H1 (cell line): ENCODE measurements around the gene ISG15. TPM values are rescaled to one million over a fixed set of nuclear protein-coding genes. Genes with fewer than 3 reads are reported as not detected.

ENCODE experiments used
- CTCF ChIA-PET: fragments of 300-600 bp; sonication (Branson Sonifier 250); formaldehyde crosslinking; loops from one replicate; lab custom pipeline; 2021; ENCODE audit not compliant: partially characterized antibody; lab: Charles Lee
- POLR2A ChIA-PET: fragments of 300-600 bp; sonication (Branson Sonifier 250); formaldehyde crosslinking; loops from one replicate; lab custom pipeline; 2021; ENCODE audit warnings: inconsistent platforms; ENCODE audit not compliant: partially characterized antibody; lab: Charles Lee
- DNase-seq, 2 experiments: peaks; one replicate each; pipeline versions ENCODE4 v3.0.0 to v3.0.0-alpha.2; 2010 to 2022; ENCODE audit warnings: low spot score in 2 of 2, low read depth in 1 of 2, mixed read lengths in 1 of 2
- FAIRE-seq: peaks from 2 replicates; lab custom pipeline; 2011; peaks lifted over from hg19 to GRCh38; lab: Jason Lieb, UNC
- H2AFZ ChIP-seq: 2 replicates; pipeline ENCODE4 v1.8.1; 2012; ENCODE audit warnings: low read length, inconsistent platforms
- H2AK5ac ChIP-seq: 2 replicates; pipeline ENCODE4 v1.6.1; 2013; ENCODE audit warnings: low read depth, low read length
- H2BK120ac ChIP-seq: replicated peaks from 2 replicates; pipeline ENCODE3; 2013; ENCODE audit warnings: low read depth, low read length, inconsistent platforms
- H2BK12ac ChIP-seq: 2 replicates; pipeline ENCODE4 v1.6.1; 2013; ENCODE audit warnings: low read depth, low read length
- H2BK15ac ChIP-seq: 2 replicates; pipeline ENCODE4 v1.6.1; 2013; ENCODE audit warnings: low read length
- H2BK20ac ChIP-seq: 2 replicates; pipeline ENCODE4 v1.6.1; 2013; ENCODE audit warnings: low read length
- H2BK5ac ChIP-seq: 2 replicates; pipeline ENCODE4 v1.6.1; 2013; ENCODE audit warnings: low read depth, low read length
- H3K14ac ChIP-seq: 2 replicates; pipeline ENCODE4 v1.6.1; 2013; ENCODE audit warnings: inconsistent platforms; ENCODE audit not compliant: insufficient read length
- H3K18ac ChIP-seq: 2 replicates; pipeline ENCODE4 v1.6.1; 2013; ENCODE audit warnings: low read length; ENCODE audit errors: extremely low read depth
- H3K23ac ChIP-seq: 2 replicates; pipeline ENCODE4 v1.6.1; 2013; ENCODE audit warnings: inconsistent platforms; ENCODE audit not compliant: insufficient read length
- H3K23me2 ChIP-seq: 2 replicates; pipeline ENCODE4 v1.6.1; 2013; ENCODE audit warnings: low read depth, low read length
- H3K27ac ChIP-seq: 2 replicates; pipeline ENCODE4 v1.6.1; 2011; ENCODE audit warnings: low read depth, low read length, inconsistent platforms
- H3K27me3 ChIP-seq, 4 experiments: replicated peaks in 1 of 4; 1 replicate in 1 of 4; 2 replicates in 3 of 4; pipeline versions ENCODE4 v1.6.1 to v1.8.1; 2011 to 2013; ENCODE audit warnings: low read length in 3 of 4, mild to moderate bottlenecking in 3 of 4, inconsistent platforms in 2 of 4, mixed read lengths in 2 of 4, moderate library complexity in 1 of 4; ENCODE audit not compliant: control insufficient read depth in 3 of 4, insufficient read depth in 3 of 4; ENCODE audit errors: extremely low read depth in 1 of 4
- H3K36me3 ChIP-seq, 4 experiments: 2 replicates each; pipeline versions ENCODE4 v1.6.1 to v1.8.1; 2011 to 2013; ENCODE audit warnings: mild to moderate bottlenecking in 4 of 4, low read length in 3 of 4, moderate library complexity in 2 of 4, control low read depth in 1 of 4, inconsistent platforms in 1 of 4; ENCODE audit not compliant: insufficient read depth in 4 of 4, control insufficient read depth in 2 of 4
- H3K4ac ChIP-seq: replicated peaks from 2 replicates; pipeline ENCODE3; 2013; ENCODE audit warnings: low read length, low read depth, mixed read lengths, inconsistent platforms; ENCODE audit not compliant: insufficient read length
- H3K4me1 ChIP-seq, 4 experiments: replicated peaks in 1 of 4; 1 replicate in 1 of 4; 2 replicates in 3 of 4; pipeline versions ENCODE4 v1.6.1 to v1.8.1; 2011 to 2013; ENCODE audit warnings: low read length in 3 of 4, inconsistent platforms in 2 of 4, mixed read lengths in 1 of 4; ENCODE audit not compliant: insufficient read depth in 4 of 4, control insufficient read depth in 3 of 4
- H3K4me2 ChIP-seq, 2 experiments: 2 replicates each; pipeline versions ENCODE4 v1.6.1 to v1.8.1; 2011 to 2013; ENCODE audit warnings: low read depth in 2 of 2, low read length in 2 of 2, control low read depth in 1 of 2, inconsistent platforms in 1 of 2, mild to moderate bottlenecking in 1 of 2; ENCODE audit not compliant: insufficient read depth in 1 of 2
- H3K4me3 ChIP-seq, 4 experiments: fragments of 200-600, 300-600 bp in 1 of 4; sonication (generic), shearing (Covaris generic), sonication (Bioruptor Twin) in 1 of 4; 2 replicates each; pipeline versions ENCODE4 v1.5.1 to v1.8.1; 2011 to 2016; ENCODE audit warnings: low read length in 4 of 4, low read depth in 3 of 4, control low read depth in 2 of 4, inconsistent platforms in 2 of 4, mild to moderate bottlenecking in 2 of 4, mixed read lengths in 1 of 4, moderate library complexity in 1 of 4; ENCODE audit not compliant: insufficient read depth in 2 of 4; ENCODE audit errors: extremely low read depth in 1 of 4
- H3K56ac ChIP-seq: replicated peaks from 2 replicates; pipeline ENCODE3; 2013; ENCODE audit warnings: low read depth, mild to moderate bottlenecking, mixed read lengths, low read length, inconsistent platforms; ENCODE audit not compliant: insufficient read length
- H3K79me1 ChIP-seq: 2 replicates; pipeline ENCODE4 v1.6.1; 2013; ENCODE audit warnings: low read depth, low read length, control low read depth
- H3K79me2 ChIP-seq, 2 experiments: 2 replicates each; pipeline versions ENCODE4 v1.6.1 to v1.8.1; 2012 to 2013; ENCODE audit warnings: low read length in 2 of 2, mild to moderate bottlenecking in 2 of 2, inconsistent platforms in 1 of 2; ENCODE audit not compliant: insufficient read depth in 2 of 2, control insufficient read depth in 1 of 2
- H3K9ac ChIP-seq, 4 experiments: replicated peaks in 1 of 4; 1 replicate in 1 of 4; 2 replicates in 3 of 4; pipeline versions ENCODE4 v1.6.1 to v1.8.1; 2011 to 2013; ENCODE audit warnings: low read depth in 3 of 4, low read length in 3 of 4, control low read depth in 2 of 4, mild to moderate bottlenecking in 2 of 4, moderate library complexity in 2 of 4, inconsistent platforms in 1 of 4; ENCODE audit errors: extremely low read depth in 1 of 4
- H3K9me3 ChIP-seq, 2 experiments: 2 replicates each; pipeline versions ENCODE4 v1.6.1 to v1.8.1; 2012 to 2013; ENCODE audit warnings: mild to moderate bottlenecking in 2 of 2, moderate library complexity in 2 of 2, control low read depth in 1 of 2, inconsistent platforms in 1 of 2, low read depth in 1 of 2, low read length in 1 of 2, mixed read lengths in 1 of 2; ENCODE audit not compliant: insufficient read depth in 2 of 2
- H4K20me1 ChIP-seq, 2 experiments: replicated peaks in 1 of 2; 2 replicates each; pipeline versions ENCODE3 to v1.8.1; 2011 to 2013; ENCODE audit warnings: inconsistent platforms in 2 of 2, low read length in 2 of 2, mild to moderate bottlenecking in 1 of 2; ENCODE audit not compliant: insufficient read depth in 2 of 2, control insufficient read depth in 1 of 2
- H4K5ac ChIP-seq: 2 replicates; pipeline ENCODE4 v1.6.1; 2013; ENCODE audit warnings: low read length, low read depth, mixed read lengths, inconsistent platforms; ENCODE audit not compliant: insufficient read length
- H4K8ac ChIP-seq: 2 replicates; pipeline ENCODE4 v1.8.0; 2013; ENCODE audit warnings: mild to moderate bottlenecking, moderate library complexity, low read length, inconsistent platforms; ENCODE audit not compliant: insufficient read depth; ENCODE audit errors: extremely low read depth
- H4K91ac ChIP-seq: replicated peaks from 2 replicates; pipeline ENCODE3; 2013; ENCODE audit warnings: low read length, mixed read lengths, inconsistent platforms; ENCODE audit not compliant: insufficient read length
- CREB1 ChIP-seq: IDR thresholded peaks from 2 replicates; pipeline ENCODE4 v1.6.1; 2012; ENCODE audit warnings: inconsistent platforms
- PHF8 ChIP-seq: fragments of 200-600 bp; sonication (generic); conservative IDR thresholded peaks from 2 replicates; pipeline ENCODE4 v1.7.1; 2012; ENCODE audit warnings: low read depth, mild to moderate bottlenecking, inconsistent platforms, low read length, moderate library complexity
- SP4 ChIP-seq: IDR thresholded peaks from 2 replicates; pipeline ENCODE4 v1.6.1; 2012; ENCODE audit warnings: low read length, inconsistent platforms
- WGBS, 2 experiments: shearing (Covaris generic) in 1 of 2; methylation state at CpG; one replicate each; pipeline versions ENCODE4 v1.1.6 to v1.1.7; 2013 to 2015; ENCODE audit warnings: low lambda C conversion rate in 2 of 2, mixed read lengths in 2 of 2, inconsistent platforms in 1 of 2, low coverage in 1 of 2, missing lambda C conversion rate in 1 of 2; ENCODE audit not compliant: insufficient replicate concordance in 2 of 2, insufficient coverage in 1 of 2, insufficient read length in 1 of 2; ENCODE audit errors: extremely low coverage in 1 of 2, missing lambda C conversion rate in 1 of 2; 5-methylcytosine and 5-hydroxymethylcytosine counted together
- polyA plus RNA-seq, 7 experiments: library from polyadenylated mRNA; depleted of rRNA in 3 of 7; stranded (reverse) in 5 of 7; unstranded in 2 of 7; fragments of >200 nt in 5 of 7; fragments of 200-250 nt in 2 of 7; gene quantifications; 1 replicate in 5 of 7; 2 replicates in 1 of 7; 4 replicates in 1 of 7; pipeline versions ENCODE4 v1.2.1 to v1.2.3, GENCODE V29; 2011 to 2013; ENCODE audit warnings: missing spikeins in 2 of 7, mixed read lengths in 2 of 7
- total RNA-seq: library from RNA; stranded (reverse); fragmentation: NEBNext Ultra II Directional; extraction: Animal tissue kit (Norgen Biotek cat#: 25700); gene quantifications from 2 replicates; pipeline ENCODE4 v1.2.1, GENCODE V29; 2021
- TF ChIP-seq, protein P1 (sequence below), 3 experiments: IDR thresholded peaks; 1 replicate in 2 of 3; 2 replicates in 1 of 3; pipeline versions ENCODE4 v1.5.1 to v1.6.1; 2011; ENCODE audit warnings: low read length in 3 of 3, mild to moderate bottlenecking in 3 of 3, inconsistent platforms in 2 of 3, low read depth in 1 of 3, moderate library complexity in 1 of 3; ENCODE audit not compliant: insufficient read depth in 1 of 3; ENCODE audit errors: control extremely low read depth in 1 of 3
- TF ChIP-seq, protein P2 (sequence below): IDR thresholded peaks from 2 replicates; pipeline ENCODE4 v1.6.1; 2012; ENCODE audit warnings: inconsistent platforms
- TF ChIP-seq, protein P3 (sequence below): IDR thresholded peaks from 2 replicates; pipeline ENCODE4 v1.6.1; 2012; ENCODE audit warnings: inconsistent platforms

Gene ISG15
- total and polyA plus RNA-seq, 2 of the 8 experiments (the other 6 are each of a cell fraction or from before 2014, with no cell fraction given) = 29.3 to 121 TPM

DNA sequence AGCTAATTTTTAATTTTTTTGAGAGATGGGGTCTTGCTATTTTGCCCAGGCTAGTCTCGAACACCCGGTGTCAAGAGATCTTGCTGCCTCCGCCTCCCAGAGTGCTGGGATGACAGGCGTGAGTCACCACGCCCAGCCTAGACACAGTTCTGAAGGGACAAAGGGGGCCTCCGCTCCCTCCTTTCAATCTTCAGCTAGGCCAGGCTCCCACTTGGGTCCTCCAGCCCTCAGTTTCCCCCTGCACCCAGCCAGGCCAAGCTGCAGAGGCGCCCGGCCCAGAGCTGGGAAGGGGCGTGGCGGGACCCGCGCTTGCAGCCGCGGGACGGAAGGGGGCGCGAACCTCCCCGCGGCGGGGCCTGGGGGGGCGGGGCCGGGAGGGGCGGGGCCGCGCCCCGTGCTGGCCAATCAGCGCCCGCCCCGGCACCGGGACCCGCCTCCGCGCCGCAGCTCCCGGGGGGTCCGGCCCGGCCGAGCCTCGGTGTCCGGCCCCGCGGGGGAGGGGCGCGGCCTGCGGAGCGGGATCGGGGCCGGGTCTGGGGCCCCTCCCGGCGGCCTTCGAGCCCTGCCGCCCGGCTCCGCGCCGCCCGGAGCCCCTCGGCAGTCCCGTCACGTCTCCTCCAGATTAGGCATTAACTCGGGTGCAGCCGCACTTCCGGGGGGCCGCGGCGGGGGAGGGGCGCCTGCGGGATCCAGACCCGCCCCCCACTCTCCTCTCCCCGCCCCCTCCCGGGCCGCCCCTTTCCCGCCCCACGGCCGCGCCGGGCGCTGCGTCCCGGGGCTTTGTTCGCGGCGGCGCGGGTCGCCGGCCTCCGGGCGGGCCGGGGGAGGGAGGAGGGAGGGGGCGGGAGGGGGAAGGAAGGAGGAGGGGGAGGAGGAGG is 6.1 kb downstream of the ISG15 start:
- Histone ChIP-seq H2AFZ (no peak overlapping the region), H4K91ac (no peak overlapping the region), H2BK20ac (0 out of 2 replicates have a peak overlapping the region, but pooled peaks have one; percentile 61), H3K27ac (no peak overlapping the region; the same call in 1 of the 2 replicates), H3K4me2 (peak overlapping the region; percentile 49 to 79; a peak in 1 of 4 replicates), H3K27me3 (no peaks in the 10 kb centered on the region), H3K23ac (no peak overlapping the region), H3K56ac (no peak overlapping the region), H2AK5ac (no peak overlapping the region), H3K4ac (no peak overlapping the region), H4K5ac (peak overlapping the region; percentile 66), H3K36me3 (peaks cover 0 to 14% (median 1%) of the 10 kb centered on the region in 4 experiments; a peak in 3 of 8 replicates), H3K4me3 (peak overlapping the region in 2 of 4 experiments; percentile 45 to 83; a peak in 2 of 8 replicates), H3K9ac (peak overlapping the region in 1 of 4 experiments; percentile 58; a peak in 3 of 7 replicates), H2BK5ac (no peak overlapping the region), H2BK12ac (no peak overlapping the region), H3K18ac (no peak overlapping the region), H3K79me2 (peaks cover 0 to 13% of the 10 kb centered on the region in 2 experiments; a peak in 1 of 4 replicates), H4K20me1 (peaks cover 6 to 7% of the 10 kb centered on the region in 2 experiments), H2BK15ac (no peak overlapping the region), H4K8ac (peak overlapping the region; percentile 79; the same call in 1 of the 2 replicates), H3K4me1 (peaks cover 2 to 36% (median 27%) of the 10 kb centered on the region in 4 experiments), H3K9me3 (no peaks in the 10 kb centered on the region), H3K79me1 (peaks cover 10% of the 10 kb centered on the region), H3K14ac (no peak overlapping the region), H2BK120ac (no peak overlapping the region), H3K23me2 (peaks cover 8% of the 10 kb centered on the region; the same call in 1 of the 2 replicates)
- CTCF ChIA-PET = interaction anchor here (0.8 to 7.8 kb wide), 13 partner anchors 13 to 103 kb away, joined by 3 to 74 read pairs (median 6); partner anchors contain the start of genes HES4, PERM1 and RNF223
- peak in 1 of 2 experiments; percentile 84 for DNase-seq
- WGBS, 2 experiments = 44% methylated on average over 9 of the region's 91 CpGs; no CpG with 5 or more reads in 1 of the 2 experiments
- POLR2A ChIA-PET = interaction anchor here (0.7 to 14.9 kb wide), 5 partner anchors 13 to 609 kb away, joined by 3 to 245 read pairs (median 4); no protein-coding TSS in a partner anchor
- FAIRE-seq = no peak
- TF ChIP-seq PHF8 = peak; percentile 44; the same call in 1 of the 2 replicates
- TF ChIP-seq, protein P1, sequence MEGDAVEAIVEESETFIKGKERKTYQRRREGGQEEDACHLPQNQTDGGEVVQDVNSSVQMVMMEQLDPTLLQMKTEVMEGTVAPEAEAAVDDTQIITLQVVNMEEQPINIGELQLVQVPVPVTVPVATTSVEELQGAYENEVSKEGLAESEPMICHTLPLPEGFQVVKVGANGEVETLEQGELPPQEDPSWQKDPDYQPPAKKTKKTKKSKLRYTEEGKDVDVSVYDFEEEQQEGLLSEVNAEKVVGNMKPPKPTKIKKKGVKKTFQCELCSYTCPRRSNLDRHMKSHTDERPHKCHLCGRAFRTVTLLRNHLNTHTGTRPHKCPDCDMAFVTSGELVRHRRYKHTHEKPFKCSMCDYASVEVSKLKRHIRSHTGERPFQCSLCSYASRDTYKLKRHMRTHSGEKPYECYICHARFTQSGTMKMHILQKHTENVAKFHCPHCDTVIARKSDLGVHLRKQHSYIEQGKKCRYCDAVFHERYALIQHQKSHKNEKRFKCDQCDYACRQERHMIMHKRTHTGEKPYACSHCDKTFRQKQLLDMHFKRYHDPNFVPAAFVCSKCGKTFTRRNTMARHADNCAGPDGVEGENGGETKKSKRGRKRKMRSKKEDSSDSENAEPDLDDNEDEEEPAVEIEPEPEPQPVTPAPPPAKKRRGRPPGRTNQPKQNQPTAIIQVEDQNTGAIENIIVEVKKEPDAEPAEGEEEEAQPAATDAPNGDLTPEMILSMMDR (IDR thresholded peaks at IDR 0.05; ENCODE audit: control extremely low read depth in 1 of 3, insufficient read depth in 1 of 3, low read depth in 1 of 3, low read length in 3 of 3) = peak in 2 of 3 experiments; percentile 38 to 42; a peak in 2 of 4 replicates
- TF ChIP-seq SP4 = 0 out of 2 replicates have a peak, but pooled peaks have one; percentile 34
- TF ChIP-seq, protein P2, sequence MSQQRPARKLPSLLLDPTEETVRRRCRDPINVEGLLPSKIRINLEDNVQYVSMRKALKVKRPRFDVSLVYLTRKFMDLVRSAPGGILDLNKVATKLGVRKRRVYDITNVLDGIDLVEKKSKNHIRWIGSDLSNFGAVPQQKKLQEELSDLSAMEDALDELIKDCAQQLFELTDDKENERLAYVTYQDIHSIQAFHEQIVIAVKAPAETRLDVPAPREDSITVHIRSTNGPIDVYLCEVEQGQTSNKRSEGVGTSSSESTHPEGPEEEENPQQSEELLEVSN = no peak
- TF ChIP-seq, protein P3, sequence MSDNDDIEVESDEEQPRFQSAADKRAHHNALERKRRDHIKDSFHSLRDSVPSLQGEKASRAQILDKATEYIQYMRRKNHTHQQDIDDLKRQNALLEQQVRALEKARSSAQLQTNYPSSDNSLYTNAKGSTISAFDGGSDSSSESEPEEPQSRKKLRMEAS = no peak
- TF ChIP-seq CREB1 = no peak
